NCI-H526 treated with DMSO at 0.1 percent for 48 hours (cell line): ENCODE data around the gene GFER.
"Not testable (repeated sequence)": the region's sequence is repeated elsewhere in the genome, so short reads cannot be mapped to it uniquely, and the experiment has no call there.

Experiments used
- DNase-seq: peaks from one replicate; lab custom pipeline; 2025; lab: John Stamatoyannopoulos, UW

The GFER gene

GRCh38 chr16:2026461-2027023 is 42.5 kb downstream of the GFER start, which contains the start of gene NHERF2:
Gene NHERF2, plus strand, starts transcription at chr16:2026902. Its CDS starts 104 bp downstream, at chr16:2027006.
- no peak for DNase-seq

GRCh38 chr16:2027024-2028010 is 43.3 kb downstream of the GFER start:
- DNase-seq = no peak

- no peak for DNase-seq
Observed at GRCh38 chr16:2028146-2028545, 44.2 kb downstream of the GFER start.

GRCh38 chr16:2028620-2029220 is 44.7 kb downstream of the GFER start:
- no peak for DNase-seq

- DNase-seq = no peak
Observed at GRCh38 chr16:2029350-2029749, 45.4 kb downstream of the GFER start.

DNA sequence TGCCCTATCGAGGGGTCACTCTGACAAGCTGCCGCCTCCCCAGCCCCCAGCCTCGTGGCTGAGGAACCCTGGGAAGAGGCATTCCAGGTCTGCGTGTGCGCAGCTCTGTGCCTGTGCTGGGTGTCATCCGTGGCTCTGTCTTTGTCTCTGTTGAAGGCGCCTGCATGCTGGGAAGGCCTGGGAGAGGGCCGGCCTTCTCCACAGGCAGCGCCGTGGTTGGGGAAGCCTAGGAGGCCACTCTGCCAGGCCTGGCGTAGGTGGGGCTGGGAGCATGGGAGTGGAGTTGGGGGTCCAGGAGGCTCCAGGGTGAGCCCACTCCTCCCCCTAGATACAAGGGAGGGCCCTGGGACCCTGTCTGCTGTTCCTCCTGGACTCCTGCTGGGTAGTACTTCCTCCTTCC is 46.0 kb downstream of the GFER start:
- no peak for DNase-seq

DNA sequence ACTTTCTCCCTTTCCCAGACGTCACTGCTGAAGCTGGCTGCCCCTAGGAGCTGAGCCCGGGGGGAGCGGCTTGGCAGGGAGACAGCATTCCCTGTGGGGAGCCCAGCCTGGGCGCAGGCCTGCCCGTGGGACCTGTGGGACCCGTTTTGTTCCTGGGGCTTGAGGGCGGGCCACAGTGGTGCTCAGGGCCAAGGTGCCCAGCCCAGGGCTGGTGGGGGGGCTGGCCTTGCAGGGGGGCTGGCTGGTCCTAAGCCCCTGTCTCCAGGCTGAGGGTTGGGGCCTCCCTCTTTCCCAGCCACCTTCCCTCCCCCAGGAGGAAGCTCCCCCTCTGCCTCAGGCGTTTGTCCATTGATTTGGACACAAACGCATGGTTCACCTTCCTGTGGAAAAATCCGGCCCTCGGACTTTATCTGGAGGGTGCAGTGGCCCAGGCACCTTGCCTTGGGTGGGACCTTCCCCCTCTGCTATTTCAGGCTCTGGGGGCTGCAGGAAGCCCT is 47.1 kb downstream of the GFER start:
- no peak for DNase-seq

DNA sequence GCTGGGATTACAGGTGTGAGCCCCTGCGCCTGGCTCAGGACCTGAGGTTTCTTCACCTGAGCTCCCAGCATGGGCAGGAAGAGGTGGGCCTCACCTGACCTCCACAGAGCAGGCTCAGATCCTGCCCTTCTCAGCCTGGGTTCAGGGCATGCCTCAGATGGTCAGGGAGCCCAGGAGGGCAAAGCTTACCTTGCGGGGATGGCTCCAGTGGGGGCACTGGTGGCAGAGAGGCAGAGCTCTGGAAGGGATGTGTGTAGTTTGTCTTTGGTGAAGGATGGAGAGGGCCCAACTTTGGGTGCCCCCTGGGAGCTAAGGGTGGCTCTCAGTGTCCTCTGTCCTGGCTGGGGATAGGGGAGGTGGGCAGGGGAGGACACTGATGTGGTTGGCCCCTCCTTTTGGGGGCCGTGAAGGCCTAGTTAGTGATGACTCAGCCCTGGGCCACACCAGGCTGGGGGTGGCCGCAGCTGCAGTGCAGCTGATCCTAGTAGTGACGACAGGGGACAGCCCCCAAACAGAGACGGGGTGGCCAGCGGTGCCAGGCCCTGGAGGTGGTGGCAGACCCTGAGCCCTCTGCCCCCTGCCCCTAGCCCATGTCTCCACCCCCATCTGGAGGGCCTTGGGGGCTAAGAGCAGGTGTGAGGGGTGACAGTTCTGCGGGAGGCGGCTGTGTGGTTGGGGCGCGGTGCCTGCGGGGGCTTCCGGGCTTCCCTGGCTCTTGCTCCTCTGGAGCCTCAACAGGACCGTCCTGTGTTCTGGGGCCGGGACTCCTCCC is 48.5 kb downstream of the GFER start:
- no peak for DNase-seq

DNA sequence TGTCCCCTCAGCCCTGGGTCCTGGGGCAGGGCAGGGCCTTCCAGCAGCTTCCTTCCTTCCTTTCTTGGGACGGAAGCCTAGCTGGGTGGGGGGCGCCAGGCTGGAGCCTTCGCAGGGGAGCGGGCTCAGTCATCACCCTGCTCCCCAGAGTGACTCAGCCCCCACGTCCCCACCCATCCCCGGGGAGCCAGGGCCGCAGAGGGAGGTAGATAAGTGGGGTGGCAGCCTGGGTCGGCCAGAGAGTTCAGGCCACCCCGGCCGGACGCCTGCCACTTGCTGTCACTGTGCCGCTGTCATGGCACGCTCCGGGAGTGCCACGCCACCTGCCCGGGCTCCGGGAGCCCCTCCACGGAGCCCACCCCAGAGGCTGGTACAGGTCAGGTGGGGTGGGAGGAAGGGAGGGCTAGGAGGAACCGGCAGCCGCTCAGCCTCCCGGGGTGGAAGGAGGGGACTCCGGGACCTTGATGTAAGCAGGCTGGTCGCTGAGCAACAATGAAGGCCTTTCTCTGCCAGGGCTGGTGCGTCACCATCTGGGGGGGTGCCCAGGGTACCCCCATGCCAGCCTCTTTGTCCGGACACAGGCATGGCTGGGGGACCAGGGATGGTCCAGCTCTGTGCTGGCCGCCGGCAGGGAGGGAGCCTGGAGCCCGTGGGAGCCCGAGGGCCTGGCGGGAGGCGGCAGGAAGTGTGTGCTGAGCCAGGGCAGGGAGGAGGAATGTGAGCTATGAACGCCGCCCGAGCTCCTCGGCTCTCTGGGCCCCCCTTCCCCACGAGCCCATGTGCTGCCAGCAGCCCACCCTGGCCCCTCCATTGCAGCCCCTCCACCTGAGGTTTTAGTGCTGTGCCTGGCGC is 49.3 kb downstream of the GFER start:
- no peak for DNase-seq

DNA sequence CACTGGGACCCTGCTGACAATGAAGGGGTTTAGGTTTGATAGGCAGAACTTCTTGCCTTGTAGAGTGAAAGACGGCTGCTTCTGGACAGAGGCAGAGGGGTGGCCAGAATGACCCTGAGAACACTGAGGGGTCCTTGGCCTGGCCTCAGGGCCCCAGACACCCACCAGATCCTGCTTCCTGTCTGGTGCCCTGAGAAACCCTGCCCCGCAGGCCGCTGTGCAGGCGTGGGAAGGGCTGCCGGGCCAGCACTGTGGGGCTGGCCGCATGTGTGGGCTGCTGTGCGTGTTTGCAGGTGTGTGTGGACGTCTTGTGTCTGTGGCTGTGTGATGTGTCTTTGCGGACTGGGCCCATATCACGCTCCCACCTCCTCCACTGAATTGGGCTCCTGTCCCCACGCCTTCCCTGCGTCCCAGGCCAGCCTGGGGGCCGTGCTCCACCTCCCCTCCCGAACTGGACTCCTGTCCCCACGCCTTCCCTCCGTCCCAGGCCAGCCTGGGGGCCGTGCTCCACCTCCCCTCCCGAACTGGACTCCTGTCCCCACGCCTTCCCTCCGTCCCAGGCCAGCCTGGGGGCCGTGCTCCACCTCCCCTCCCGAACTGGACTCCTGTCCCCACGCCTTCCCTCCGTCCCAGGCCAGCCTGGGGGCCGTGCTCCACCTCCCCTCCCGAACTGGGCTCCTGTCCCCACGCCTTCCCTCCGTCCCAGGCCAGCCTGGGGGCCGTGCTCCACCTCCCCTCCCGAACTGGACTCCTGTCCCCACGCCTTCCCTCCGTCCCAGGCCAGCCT is 50.1 kb downstream of the GFER start:
- DNase-seq = not testable (repeated sequence)

- no peak for DNase-seq
Observed at GRCh38 chr16:2034696-2035430, 50.9 kb downstream of the GFER start.

DNA sequence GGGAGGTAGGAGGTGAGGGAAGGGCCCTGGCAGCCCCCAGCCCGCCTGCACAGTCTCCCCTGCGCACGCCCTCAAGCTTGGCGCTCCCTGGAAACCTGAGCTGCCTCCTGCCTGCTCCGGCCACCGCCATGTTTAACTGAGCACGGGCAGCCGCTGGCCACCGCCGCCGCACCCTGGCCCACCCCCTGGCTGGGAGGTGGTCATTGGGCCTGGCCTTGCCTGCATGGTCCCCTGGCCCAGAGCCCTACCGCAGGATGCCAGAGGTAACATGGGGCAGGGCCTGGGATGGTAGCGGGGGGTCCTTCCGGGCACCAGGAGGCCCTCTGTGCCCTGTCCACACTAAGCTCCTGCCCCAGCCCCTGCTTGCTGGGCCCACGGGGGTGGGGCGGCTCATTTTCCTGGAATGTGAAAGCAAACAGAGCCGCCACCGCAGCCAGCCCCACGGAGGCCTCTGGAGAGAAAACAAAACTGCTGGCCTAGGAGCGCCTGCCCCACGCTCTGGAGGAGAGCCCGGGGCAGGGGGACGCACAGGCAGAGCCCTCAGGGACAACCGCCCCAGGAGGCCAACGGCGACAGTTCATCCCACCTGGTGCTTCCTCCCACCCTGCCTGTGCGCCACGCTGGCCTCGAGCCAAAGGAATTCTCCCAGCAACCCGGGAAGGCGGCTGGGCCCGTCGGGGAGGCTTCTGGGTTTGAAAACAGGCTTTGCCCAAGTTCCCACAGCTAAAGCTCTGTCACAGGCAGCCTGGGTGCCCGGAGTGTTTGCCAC is 51.6 kb downstream of the GFER start:
- DNase-seq = peak; percentile 62

- DNase-seq = no peak
Observed at GRCh38 chr16:2036200-2036966, 52.4 kb downstream of the GFER start.

- no peak for DNase-seq
Observed at GRCh38 chr16:2037115-2037514, 53.1 kb downstream of the GFER start.
